HCT116 (cell line): ENCODE measurements around the gene SMTNL2.

Experiments used
- CEBPB ChIP-seq: IDR thresholded peaks from 2 replicates; pipeline ENCODE4 v1.6.1; 2012; ENCODE audit warnings: low read depth
- EZH2 ChIP-seq: fragments of 200-600 bp; sonication (generic); IDR thresholded peaks from 2 replicates; pipeline ENCODE4 v1.6.1; 2017; ENCODE audit warnings: antibody characterized with exemption, mixed run types
- EZH2phosphoT487 ChIP-seq: fragments of 200-600 bp; IDR thresholded peaks from 2 replicates; pipeline ENCODE4 v1.6.1; 2018; ENCODE audit warnings: antibody characterized with exemption, borderline replicate concordance
- FOSL1 ChIP-seq: IDR thresholded peaks from 2 replicates; pipeline ENCODE4 v1.6.1; 2012; ENCODE audit warnings: low read depth
- JUND ChIP-seq: IDR thresholded peaks from 2 replicates; pipeline ENCODE4 v1.6.1; 2012
- POLR2A ChIP-seq: IDR thresholded peaks from 2 replicates; pipeline ENCODE4 v1.7.0; 2011; ENCODE audit warnings: borderline replicate concordance; ENCODE audit not compliant: insufficient read depth, insufficient read length; ENCODE audit errors: extremely low read depth
- POLR2AphosphoS5 ChIP-seq: IDR thresholded peaks from 2 replicates; pipeline ENCODE4 v1.6.1; 2011; ENCODE audit warnings: mild to moderate bottlenecking, low read depth, low read length, moderate library complexity
- ZNF274 ChIP-seq: fragments of 200-500 bp; sonication (Bioruptor generic); IDR thresholded peaks from 2 replicates; pipeline ENCODE4 v1.6.1; 2014; ENCODE audit warnings: mild to moderate bottlenecking, low read depth, low read length, inconsistent platforms
- TF ChIP-seq, protein P1 (sequence below), 3 experiments: fragments of 200-600 bp in 1 of 3; sonication (generic) in 1 of 3; IDR thresholded peaks in 2 of 3; conservative IDR thresholded peaks in 1 of 3; 2 replicates each; pipeline ENCODE4 v1.5.1; 2012 to 2017; ENCODE audit warnings: low read depth in 2 of 3, low read length in 2 of 3, antibody characterized with exemption in 1 of 3, borderline replicate concordance in 1 of 3, control low read depth in 1 of 3, mild to moderate bottlenecking in 1 of 3, mixed read lengths in 1 of 3, mixed run types in 1 of 3, moderate library complexity in 1 of 3; ENCODE audit not compliant: insufficient read depth in 1 of 3
- TF ChIP-seq, protein P2 (sequence below): IDR thresholded peaks from 2 replicates; pipeline ENCODE4 v1.6.1; 2011; ENCODE audit warnings: mild to moderate bottlenecking, low read length, moderate library complexity; ENCODE audit not compliant: insufficient replicate concordance; ENCODE audit errors: extremely low read depth

DNA sequence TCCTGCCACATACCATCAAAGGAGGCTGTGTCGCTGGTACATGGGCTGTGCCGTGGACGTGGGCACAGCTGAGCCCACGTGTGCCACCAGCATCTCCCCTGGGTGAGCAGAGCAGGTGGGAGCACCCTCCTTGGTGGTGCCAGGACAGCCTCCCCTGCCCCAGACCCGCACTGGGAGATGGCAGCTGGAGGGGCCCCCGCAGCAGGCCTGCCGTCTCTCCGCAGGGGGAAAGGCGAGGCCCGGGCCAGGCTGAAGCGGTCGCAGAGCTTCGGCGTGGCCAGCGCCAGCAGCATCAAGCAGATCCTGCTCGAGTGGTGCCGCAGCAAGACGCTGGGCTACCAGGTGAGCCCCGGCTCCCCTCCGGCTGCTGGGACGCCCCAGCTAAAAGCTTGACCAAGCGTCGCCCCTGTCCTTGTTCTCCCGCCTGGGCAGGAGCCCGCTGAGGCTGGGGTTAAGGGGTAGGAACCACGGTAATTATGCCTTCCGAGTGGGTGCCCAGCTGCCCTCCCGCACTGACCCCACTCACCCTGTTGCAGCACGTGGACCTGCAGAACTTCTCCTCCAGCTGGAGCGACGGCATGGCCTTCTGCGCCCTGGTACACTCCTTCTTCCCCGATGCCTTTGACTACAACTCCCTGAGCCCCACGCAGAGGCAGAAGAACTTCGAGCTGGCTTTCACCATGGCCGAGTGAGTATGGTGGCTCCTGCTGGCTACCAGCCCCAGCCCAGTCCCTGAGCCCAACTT, 12.5 kb downstream of the SMTNL2 start:
- TF ChIP-seq, protein P1, sequence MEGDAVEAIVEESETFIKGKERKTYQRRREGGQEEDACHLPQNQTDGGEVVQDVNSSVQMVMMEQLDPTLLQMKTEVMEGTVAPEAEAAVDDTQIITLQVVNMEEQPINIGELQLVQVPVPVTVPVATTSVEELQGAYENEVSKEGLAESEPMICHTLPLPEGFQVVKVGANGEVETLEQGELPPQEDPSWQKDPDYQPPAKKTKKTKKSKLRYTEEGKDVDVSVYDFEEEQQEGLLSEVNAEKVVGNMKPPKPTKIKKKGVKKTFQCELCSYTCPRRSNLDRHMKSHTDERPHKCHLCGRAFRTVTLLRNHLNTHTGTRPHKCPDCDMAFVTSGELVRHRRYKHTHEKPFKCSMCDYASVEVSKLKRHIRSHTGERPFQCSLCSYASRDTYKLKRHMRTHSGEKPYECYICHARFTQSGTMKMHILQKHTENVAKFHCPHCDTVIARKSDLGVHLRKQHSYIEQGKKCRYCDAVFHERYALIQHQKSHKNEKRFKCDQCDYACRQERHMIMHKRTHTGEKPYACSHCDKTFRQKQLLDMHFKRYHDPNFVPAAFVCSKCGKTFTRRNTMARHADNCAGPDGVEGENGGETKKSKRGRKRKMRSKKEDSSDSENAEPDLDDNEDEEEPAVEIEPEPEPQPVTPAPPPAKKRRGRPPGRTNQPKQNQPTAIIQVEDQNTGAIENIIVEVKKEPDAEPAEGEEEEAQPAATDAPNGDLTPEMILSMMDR (IDR thresholded peaks at IDR 0.05 in 2 of 3, conservative IDR thresholded peaks at IDR 0.05 in 1 of 3; ENCODE audit: borderline replicate concordance in 1 of 3, insufficient read depth in 1 of 3, low read depth in 2 of 3, low read length in 2 of 3) = no peak
- TF ChIP-seq EZH2 (no peak), POLR2A (no peak), FOSL1 (no peak), EZH2phosphoT487 (no peak), CEBPB (no peak), POLR2AphosphoS5 (no peak), JUND (no peak), ZNF274 (no peak)
- TF ChIP-seq, protein P2, sequence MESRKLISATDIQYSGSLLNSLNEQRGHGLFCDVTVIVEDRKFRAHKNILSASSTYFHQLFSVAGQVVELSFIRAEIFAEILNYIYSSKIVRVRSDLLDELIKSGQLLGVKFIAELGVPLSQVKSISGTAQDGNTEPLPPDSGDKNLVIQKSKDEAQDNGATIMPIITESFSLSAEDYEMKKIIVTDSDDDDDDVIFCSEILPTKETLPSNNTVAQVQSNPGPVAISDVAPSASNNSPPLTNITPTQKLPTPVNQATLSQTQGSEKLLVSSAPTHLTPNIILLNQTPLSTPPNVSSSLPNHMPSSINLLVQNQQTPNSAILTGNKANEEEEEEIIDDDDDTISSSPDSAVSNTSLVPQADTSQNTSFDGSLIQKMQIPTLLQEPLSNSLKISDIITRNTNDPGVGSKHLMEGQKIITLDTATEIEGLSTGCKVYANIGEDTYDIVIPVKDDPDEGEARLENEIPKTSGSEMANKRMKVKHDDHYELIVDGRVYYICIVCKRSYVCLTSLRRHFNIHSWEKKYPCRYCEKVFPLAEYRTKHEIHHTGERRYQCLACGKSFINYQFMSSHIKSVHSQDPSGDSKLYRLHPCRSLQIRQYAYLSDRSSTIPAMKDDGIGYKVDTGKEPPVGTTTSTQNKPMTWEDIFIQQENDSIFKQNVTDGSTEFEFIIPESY = no peak
